ENCODE measurements around the gene ABHD16B.

- TF ChIP-seq POLR2A (IDR thresholded peaks at IDR 0.05; ENCODE audit: low read depth, low read length) (no peak), POLR2AphosphoS5 (IDR thresholded peaks at IDR 0.05; ENCODE audit: low read depth, low read length) (no peak)
These were observed 46.8 kb downstream of the ABHD16B start for GRCh38 chr20:63908008-63908682.
